GM23248 (cell line): ENCODE measurements around the gene GABRA6. TPM values are rescaled to one million over a fixed set of nuclear protein-coding genes. Genes with fewer than 3 reads are reported as not detected.
"Not testable (repeated sequence)": the region's sequence is repeated elsewhere in the genome, so short reads cannot be mapped to it uniquely, and the experiment has no call there.

Source experiments
- DNase-seq: peaks from one replicate; pipeline ENCODE4 v3.0.0-alpha.2; 2015
- H2AFZ ChIP-seq: fragments of 200-600 bp; sonication (generic); 2 replicates; pipeline ENCODE4 v1.6.1; 2016; ENCODE audit warnings: antibody characterized with exemption
- H3F3A ChIP-seq: fragments of 200-600 bp; sonication (generic); 2 replicates; pipeline ENCODE4 v1.6.1; 2016; ENCODE audit warnings: mild to moderate bottlenecking, antibody characterized with exemption, mixed run types; ENCODE audit not compliant: insufficient read depth
- H3K27ac ChIP-seq: fragments of 200-600 bp; sonication (generic); 2 replicates; pipeline ENCODE4 v1.5.1; 2016; ENCODE audit warnings: mild to moderate bottlenecking
- H3K27me3 ChIP-seq: fragments of 200-600 bp; sonication (generic); replicated peaks from 2 replicates; pipeline ENCODE4 v1.6.1; 2016; ENCODE audit warnings: mild to moderate bottlenecking; ENCODE audit not compliant: insufficient read depth
- H3K36me3 ChIP-seq: fragments of 200-600 bp; sonication (generic); 2 replicates; pipeline ENCODE4 v1.6.1; 2016; ENCODE audit warnings: low read depth, mild to moderate bottlenecking
- H3K4me1 ChIP-seq: fragments of 200-600 bp; sonication (generic); 2 replicates; pipeline ENCODE4 v1.6.1; 2016; ENCODE audit warnings: mild to moderate bottlenecking; ENCODE audit not compliant: insufficient read depth
- H3K4me2 ChIP-seq: fragments of 200-600 bp; sonication (generic); one replicate; pipeline ENCODE4 v1.6.1; 2016; ENCODE audit warnings: mild to moderate bottlenecking; ENCODE audit not compliant: unreplicated experiment
- H3K4me3 ChIP-seq: fragments of 200-600 bp; sonication (generic); 2 replicates; pipeline ENCODE4 v1.5.1; 2016; ENCODE audit warnings: mild to moderate bottlenecking
- H3K79me2 ChIP-seq: fragments of 200-600 bp; sonication (generic); 2 replicates; pipeline ENCODE4 v1.6.1; 2016; ENCODE audit warnings: mild to moderate bottlenecking; ENCODE audit not compliant: insufficient read depth
- H3K9ac ChIP-seq: fragments of 200-600 bp; sonication (generic); 2 replicates; pipeline ENCODE4 v1.6.1; 2016; ENCODE audit warnings: mild to moderate bottlenecking
- H3K9me2 ChIP-seq: fragments of 200-600 bp; sonication (generic); 2 replicates; pipeline ENCODE4 v1.6.1; 2016; ENCODE audit warnings: mixed run types, mild to moderate bottlenecking, moderate library complexity; ENCODE audit not compliant: insufficient read depth
- H3K9me3 ChIP-seq: fragments of 200-600 bp; sonication (generic); one replicate; pipeline ENCODE4 v1.6.1; 2017; ENCODE audit warnings: low read depth
- H4K20me1 ChIP-seq: fragments of 200-600 bp; sonication (generic); 2 replicates; pipeline ENCODE4 v1.6.0; 2016; ENCODE audit not compliant: insufficient read depth
- EZH2 ChIP-seq: fragments of 200-600 bp; sonication (generic); IDR thresholded peaks from 2 replicates; pipeline ENCODE4 v1.6.1; 2018; ENCODE audit warnings: antibody characterized with exemption, mild to moderate bottlenecking; ENCODE audit not compliant: insufficient read depth, poor library complexity, severe bottlenecking
- EZH2phosphoT487 ChIP-seq: fragments of 200-600 bp; sonication (generic); IDR thresholded peaks from 2 replicates; pipeline ENCODE4 v1.6.1; 2018; ENCODE audit warnings: antibody characterized with exemption, moderate library complexity, mild to moderate bottlenecking, low read depth; ENCODE audit not compliant: insufficient read depth
- WGBS, 2 experiments: methylation state at CpG; one replicate each; pipeline ENCODE4 v1.1.6; 2015 to 2017; ENCODE audit warnings: low lambda C conversion rate in 2 of 2, low coverage in 1 of 2; ENCODE audit errors: missing lambda C conversion rate in 2 of 2; 5-methylcytosine and 5-hydroxymethylcytosine counted together
- in situ Hi-C: fragments of 300-500 bp; cut with MboI; formaldehyde crosslinking; loops from 2 replicates; pipeline ENCODE4 v1.15.0; 2020
- polyA plus RNA-seq: library from polyadenylated mRNA; unstranded; fragments of >200 nt; fragmentation: Nextera tagmentation; extraction: Ambion mirVana; gene quantifications from 2 replicates; pipeline ENCODE4 v1.2.1, GENCODE V29; 2016
- total RNA-seq: library from RNA; depleted of rRNA; stranded (reverse); fragments of >200 nt; shearing (Covaris generic); gene quantifications from 2 replicates; pipeline ENCODE4 v1.2.3, GENCODE V29; 2014; rRNA removed

GABRA6 gene
- total RNA-seq = not detected in 2 replicates
- polyA plus RNA-seq = not detected in 2 replicates

DNA sequence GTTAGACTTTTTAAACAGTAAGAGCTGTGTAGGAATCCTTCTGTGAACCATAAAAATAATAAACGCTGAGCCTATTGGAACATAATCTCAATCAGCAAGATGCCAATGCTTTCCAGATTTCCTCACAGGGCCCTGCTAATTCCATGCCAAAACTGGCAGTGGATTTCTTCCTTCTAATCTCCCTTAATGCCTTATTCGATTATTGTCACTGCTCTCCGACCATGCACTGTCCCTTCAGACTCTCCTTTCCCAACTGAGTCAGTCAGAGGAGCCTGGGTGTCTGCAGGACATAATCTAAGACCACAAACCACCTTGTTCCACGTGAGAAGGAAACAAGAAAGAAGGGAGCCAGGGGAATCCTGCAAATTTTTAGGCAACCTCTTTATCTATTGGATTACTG lies at the start of gene GABRA6:
GABRA6 (plus strand) TSS at position 261 of the 400 bp plus-strand sequence. CDS start 269 bp downstream, outside the sequence.
- Histone ChIP-seq H3K4me3 (no peak within 1 kb of the TSS), H4K20me1 (no peaks in the 10 kb centered on the region), H3K9me3 (peaks cover 3% of the 10 kb centered on the region), H2AFZ (no peak within 1 kb of the TSS), H3K79me2 (no peaks in the 10 kb centered on the region), H3K9ac (no peak within 1 kb of the TSS), H3F3A (no peaks in the 10 kb centered on the region), H3K4me2 (no peak within 1 kb of the TSS), H3K27ac (no peak within 1 kb of the TSS), H3K9me2 (no peaks in the 10 kb centered on the region), H3K27me3 (no peaks in the 10 kb centered on the region), H3K4me1 (no peaks in the 10 kb centered on the region), H3K36me3 (no peaks in the 10 kb centered on the region)
- no peak for DNase-seq
- WGBS, 2 experiments = 2 to 4% methylated on average over 4 of the region's 4 CpGs
- TF ChIP-seq EZH2phosphoT487 = no peak
- TF ChIP-seq EZH2 = no peak
- in situ Hi-C loops = no loop called here

DNA sequence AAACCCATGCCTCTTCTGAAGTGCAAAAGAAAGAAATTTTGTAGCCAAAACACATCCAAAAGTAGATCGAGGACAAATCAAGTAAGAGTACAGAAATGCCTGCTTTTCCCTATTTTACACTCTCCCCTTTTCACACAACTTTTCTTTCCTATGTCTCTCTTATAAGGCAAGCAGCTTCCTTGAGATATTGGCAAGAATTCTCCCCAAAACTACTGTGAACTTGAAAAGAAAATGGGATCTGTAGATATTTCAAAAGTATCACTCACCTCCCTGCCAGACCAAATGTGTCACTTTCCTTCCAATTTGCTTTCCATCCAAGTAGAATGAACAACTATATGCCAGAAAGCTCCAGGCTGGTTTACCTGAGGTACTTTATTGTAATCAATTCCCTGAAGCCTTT lies 47.9 kb upstream of the GABRA6 start:
- Histone ChIP-seq H3F3A (no peaks in the 10 kb centered on the region), H3K4me1 (no peaks in the 10 kb centered on the region), H3K4me3 (no peak overlapping the region), H3K36me3 (no peaks in the 10 kb centered on the region), H3K9me3 (no peaks in the 10 kb centered on the region), H3K9ac (no peak overlapping the region), H4K20me1 (no peaks in the 10 kb centered on the region), H2AFZ (no peak overlapping the region), H3K27ac (no peak overlapping the region), H3K9me2 (no peaks in the 10 kb centered on the region), H3K79me2 (no peaks in the 10 kb centered on the region), H3K27me3 (no peaks in the 10 kb centered on the region), H3K4me2 (no peak overlapping the region)
- WGBS, 2 experiments = 17 to 29% methylated on average over 1 of the region's 1 CpG
- no peak for DNase-seq
- in situ Hi-C loops = no loop called here
- no peak for TF ChIP-seq EZH2
- no peak for TF ChIP-seq EZH2phosphoT487

DNA sequence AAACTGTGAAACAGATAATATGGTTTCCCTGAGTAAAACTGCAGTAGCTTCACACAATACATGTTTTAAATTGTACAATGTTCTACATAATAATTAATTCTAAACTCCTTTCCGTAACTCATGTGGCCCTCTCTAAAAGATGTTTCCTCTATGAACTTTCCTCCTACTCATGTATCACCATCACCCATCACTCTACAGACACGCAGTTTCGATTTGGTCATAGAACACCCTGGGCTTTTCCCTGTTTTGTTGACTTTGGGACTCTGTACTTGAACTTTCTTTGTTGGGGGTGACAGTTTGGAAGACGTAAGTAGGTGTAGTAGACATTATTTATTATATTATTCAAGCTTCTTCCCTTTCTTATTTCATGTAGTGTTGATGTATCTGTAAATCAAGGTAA lies 44.1 kb upstream of the GABRA6 start:
- Histone ChIP-seq H3K79me2 (no peaks in the 10 kb centered on the region), H3K4me2 (no peak overlapping the region), H3K4me1 (no peaks in the 10 kb centered on the region), H3K36me3 (no peaks in the 10 kb centered on the region), H3F3A (no peaks in the 10 kb centered on the region), H3K9me2 (no peaks in the 10 kb centered on the region), H4K20me1 (no peaks in the 10 kb centered on the region), H3K4me3 (no peak overlapping the region), H2AFZ (no peak overlapping the region), H3K27ac (no peak overlapping the region), H3K27me3 (no peaks in the 10 kb centered on the region), H3K9ac (no peak overlapping the region), H3K9me3 (no peaks in the 10 kb centered on the region)
- TF ChIP-seq EZH2phosphoT487 (no peak), EZH2 (no peak)
- in situ Hi-C loops = no loop called here
- 34 to 38% methylated on average over 4 of the region's 4 CpGs for WGBS, 2 experiments
- no peak for DNase-seq

DNA sequence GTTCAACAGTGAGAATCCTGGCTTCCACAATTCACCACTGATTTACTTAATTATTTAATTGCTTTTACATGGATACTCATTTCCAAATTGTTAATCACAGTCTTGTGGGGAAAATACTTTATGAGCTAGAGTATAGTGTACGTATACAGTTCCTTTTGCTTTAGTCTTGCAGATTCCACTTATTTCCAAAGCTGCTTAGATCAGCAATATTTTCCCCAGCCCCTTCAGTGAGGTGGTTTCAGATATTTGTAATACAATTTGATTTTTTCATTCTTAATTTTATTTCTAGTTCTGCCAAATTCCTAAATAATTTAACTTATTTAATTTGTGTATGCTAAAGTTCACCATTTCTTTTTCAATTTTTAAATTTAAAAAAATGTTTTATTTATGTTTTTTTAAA lies 40.3 kb upstream of the GABRA6 start:
- H3K4me2 ChIP-seq = no peak overlapping the region
- H3K9me3 ChIP-seq = peaks cover 7% of the 10 kb centered on the region
- no peak overlapping the region for H3K27ac ChIP-seq
- H3F3A ChIP-seq = no peaks in the 10 kb centered on the region
- H3K36me3 ChIP-seq = no peaks in the 10 kb centered on the region
- H3K27me3 ChIP-seq = no peaks in the 10 kb centered on the region
- no peaks in the 10 kb centered on the region for H4K20me1 ChIP-seq
- 37 to 51% methylated on average over 1 of the region's 1 CpG for WGBS, 2 experiments
- H3K4me1 ChIP-seq = no peaks in the 10 kb centered on the region
- in situ Hi-C loops = no loop called here
- H2AFZ ChIP-seq = no peak overlapping the region
- no peaks in the 10 kb centered on the region for H3K9me2 ChIP-seq
- no peak overlapping the region for H3K4me3 ChIP-seq
- no peak for TF ChIP-seq EZH2phosphoT487
- no peak for TF ChIP-seq EZH2
- no peaks in the 10 kb centered on the region for H3K79me2 ChIP-seq
- H3K9ac ChIP-seq = no peak overlapping the region
- no peak for DNase-seq

DNA sequence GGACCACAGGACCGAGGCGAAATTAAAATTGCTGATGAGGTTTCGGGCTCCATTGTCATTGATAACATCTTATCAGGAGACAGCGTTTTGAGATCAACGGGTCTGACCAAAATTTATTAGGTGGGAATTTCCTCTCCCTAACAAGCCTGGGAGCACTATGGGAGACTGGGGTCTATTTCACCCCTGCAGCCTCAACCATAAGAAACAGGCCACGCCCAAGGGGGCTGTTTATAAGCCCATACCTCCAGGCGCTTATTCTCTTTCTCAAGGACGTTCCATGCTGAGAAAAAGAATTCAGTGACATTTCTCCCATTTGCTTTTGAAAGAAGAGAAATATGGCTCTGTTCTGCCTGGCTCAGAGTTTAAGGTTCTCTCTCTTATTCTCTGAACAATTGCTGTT lies 33.6 kb upstream of the GABRA6 start:
- H3K4me3 ChIP-seq, H2AFZ ChIP-seq, H3K27ac ChIP-seq, DNase-seq, H3K9me2 ChIP-seq, H3K4me2 ChIP-seq, H3K9me3 ChIP-seq, H3K36me3 ChIP-seq, H3F3A ChIP-seq, H3K27me3 ChIP-seq, H4K20me1 ChIP-seq, H3K9ac ChIP-seq, H3K4me1 ChIP-seq, in situ Hi-C loops, H3K79me2 ChIP-seq: not testable (repeated sequence)
- WGBS, 2 experiments = 34 to 35% methylated on average over 8 of the region's 8 CpGs
